H1 (cell line): ENCODE results near the gene MPPED1. TPM values are rescaled to one million over a fixed set of nuclear protein-coding genes. Genes with fewer than 3 reads are reported as not detected.

Experiments used
- CTCF ChIA-PET: fragments of 300-600 bp; sonication (Branson Sonifier 250); formaldehyde crosslinking; loops from one replicate; lab custom pipeline; 2021; ENCODE audit not compliant: partially characterized antibody; lab: Charles Lee
- POLR2A ChIA-PET: fragments of 300-600 bp; sonication (Branson Sonifier 250); formaldehyde crosslinking; loops from one replicate; lab custom pipeline; 2021; ENCODE audit warnings: inconsistent platforms; ENCODE audit not compliant: partially characterized antibody; lab: Charles Lee
- DNase-seq, 2 experiments: peaks; one replicate each; pipeline versions ENCODE4 v3.0.0 to v3.0.0-alpha.2; 2010 to 2022; ENCODE audit warnings: low spot score in 2 of 2, low read depth in 1 of 2, mixed read lengths in 1 of 2
- FAIRE-seq: peaks from 2 replicates; lab custom pipeline; 2011; peaks lifted over from hg19 to GRCh38; lab: Jason Lieb, UNC
- H2AFZ ChIP-seq: 2 replicates; pipeline ENCODE4 v1.8.1; 2012; ENCODE audit warnings: low read length, inconsistent platforms
- H2AK5ac ChIP-seq: 2 replicates; pipeline ENCODE4 v1.6.1; 2013; ENCODE audit warnings: low read depth, low read length
- H2BK120ac ChIP-seq: replicated peaks from 2 replicates; pipeline ENCODE3; 2013; ENCODE audit warnings: low read depth, low read length, inconsistent platforms
- H2BK12ac ChIP-seq: 2 replicates; pipeline ENCODE4 v1.6.1; 2013; ENCODE audit warnings: low read depth, low read length
- H2BK15ac ChIP-seq: 2 replicates; pipeline ENCODE4 v1.6.1; 2013; ENCODE audit warnings: low read length
- H2BK20ac ChIP-seq: 2 replicates; pipeline ENCODE4 v1.6.1; 2013; ENCODE audit warnings: low read length
- H2BK5ac ChIP-seq: 2 replicates; pipeline ENCODE4 v1.6.1; 2013; ENCODE audit warnings: low read depth, low read length
- H3K14ac ChIP-seq: 2 replicates; pipeline ENCODE4 v1.6.1; 2013; ENCODE audit warnings: inconsistent platforms; ENCODE audit not compliant: insufficient read length
- H3K18ac ChIP-seq: 2 replicates; pipeline ENCODE4 v1.6.1; 2013; ENCODE audit warnings: low read length; ENCODE audit errors: extremely low read depth
- H3K23ac ChIP-seq: 2 replicates; pipeline ENCODE4 v1.6.1; 2013; ENCODE audit warnings: inconsistent platforms; ENCODE audit not compliant: insufficient read length
- H3K23me2 ChIP-seq: 2 replicates; pipeline ENCODE4 v1.6.1; 2013; ENCODE audit warnings: low read depth, low read length
- H3K27ac ChIP-seq: 2 replicates; pipeline ENCODE4 v1.6.1; 2011; ENCODE audit warnings: low read depth, low read length, inconsistent platforms
- H3K27me3 ChIP-seq, 4 experiments: replicated peaks in 1 of 4; 1 replicate in 1 of 4; 2 replicates in 3 of 4; pipeline versions ENCODE4 v1.6.1 to v1.8.1; 2011 to 2013; ENCODE audit warnings: low read length in 3 of 4, mild to moderate bottlenecking in 3 of 4, inconsistent platforms in 2 of 4, mixed read lengths in 2 of 4, moderate library complexity in 1 of 4; ENCODE audit not compliant: control insufficient read depth in 3 of 4, insufficient read depth in 3 of 4; ENCODE audit errors: extremely low read depth in 1 of 4
- H3K36me3 ChIP-seq, 4 experiments: 2 replicates each; pipeline versions ENCODE4 v1.6.1 to v1.8.1; 2011 to 2013; ENCODE audit warnings: mild to moderate bottlenecking in 4 of 4, low read length in 3 of 4, moderate library complexity in 2 of 4, control low read depth in 1 of 4, inconsistent platforms in 1 of 4; ENCODE audit not compliant: insufficient read depth in 4 of 4, control insufficient read depth in 2 of 4
- H3K4ac ChIP-seq: replicated peaks from 2 replicates; pipeline ENCODE3; 2013; ENCODE audit warnings: low read length, low read depth, mixed read lengths, inconsistent platforms; ENCODE audit not compliant: insufficient read length
- H3K4me1 ChIP-seq, 4 experiments: replicated peaks in 1 of 4; 1 replicate in 1 of 4; 2 replicates in 3 of 4; pipeline versions ENCODE4 v1.6.1 to v1.8.1; 2011 to 2013; ENCODE audit warnings: low read length in 3 of 4, inconsistent platforms in 2 of 4, mixed read lengths in 1 of 4; ENCODE audit not compliant: insufficient read depth in 4 of 4, control insufficient read depth in 3 of 4
- H3K4me2 ChIP-seq, 2 experiments: 2 replicates each; pipeline versions ENCODE4 v1.6.1 to v1.8.1; 2011 to 2013; ENCODE audit warnings: low read depth in 2 of 2, low read length in 2 of 2, control low read depth in 1 of 2, inconsistent platforms in 1 of 2, mild to moderate bottlenecking in 1 of 2; ENCODE audit not compliant: insufficient read depth in 1 of 2
- H3K4me3 ChIP-seq, 4 experiments: fragments of 200-600, 300-600 bp in 1 of 4; sonication (generic), shearing (Covaris generic), sonication (Bioruptor Twin) in 1 of 4; 2 replicates each; pipeline versions ENCODE4 v1.5.1 to v1.8.1; 2011 to 2016; ENCODE audit warnings: low read length in 4 of 4, low read depth in 3 of 4, control low read depth in 2 of 4, inconsistent platforms in 2 of 4, mild to moderate bottlenecking in 2 of 4, mixed read lengths in 1 of 4, moderate library complexity in 1 of 4; ENCODE audit not compliant: insufficient read depth in 2 of 4; ENCODE audit errors: extremely low read depth in 1 of 4
- H3K56ac ChIP-seq: replicated peaks from 2 replicates; pipeline ENCODE3; 2013; ENCODE audit warnings: low read depth, mild to moderate bottlenecking, mixed read lengths, low read length, inconsistent platforms; ENCODE audit not compliant: insufficient read length
- H3K79me1 ChIP-seq: 2 replicates; pipeline ENCODE4 v1.6.1; 2013; ENCODE audit warnings: low read depth, low read length, control low read depth
- H3K79me2 ChIP-seq, 2 experiments: 2 replicates each; pipeline versions ENCODE4 v1.6.1 to v1.8.1; 2012 to 2013; ENCODE audit warnings: low read length in 2 of 2, mild to moderate bottlenecking in 2 of 2, inconsistent platforms in 1 of 2; ENCODE audit not compliant: insufficient read depth in 2 of 2, control insufficient read depth in 1 of 2
- H3K9ac ChIP-seq, 4 experiments: replicated peaks in 1 of 4; 1 replicate in 1 of 4; 2 replicates in 3 of 4; pipeline versions ENCODE4 v1.6.1 to v1.8.1; 2011 to 2013; ENCODE audit warnings: low read depth in 3 of 4, low read length in 3 of 4, control low read depth in 2 of 4, mild to moderate bottlenecking in 2 of 4, moderate library complexity in 2 of 4, inconsistent platforms in 1 of 4; ENCODE audit errors: extremely low read depth in 1 of 4
- H3K9me3 ChIP-seq, 2 experiments: 2 replicates each; pipeline versions ENCODE4 v1.6.1 to v1.8.1; 2012 to 2013; ENCODE audit warnings: mild to moderate bottlenecking in 2 of 2, moderate library complexity in 2 of 2, control low read depth in 1 of 2, inconsistent platforms in 1 of 2, low read depth in 1 of 2, low read length in 1 of 2, mixed read lengths in 1 of 2; ENCODE audit not compliant: insufficient read depth in 2 of 2
- H4K20me1 ChIP-seq, 2 experiments: replicated peaks in 1 of 2; 2 replicates each; pipeline versions ENCODE3 to v1.8.1; 2011 to 2013; ENCODE audit warnings: inconsistent platforms in 2 of 2, low read length in 2 of 2, mild to moderate bottlenecking in 1 of 2; ENCODE audit not compliant: insufficient read depth in 2 of 2, control insufficient read depth in 1 of 2
- H4K5ac ChIP-seq: 2 replicates; pipeline ENCODE4 v1.6.1; 2013; ENCODE audit warnings: low read length, low read depth, mixed read lengths, inconsistent platforms; ENCODE audit not compliant: insufficient read length
- H4K8ac ChIP-seq: 2 replicates; pipeline ENCODE4 v1.8.0; 2013; ENCODE audit warnings: mild to moderate bottlenecking, moderate library complexity, low read length, inconsistent platforms; ENCODE audit not compliant: insufficient read depth; ENCODE audit errors: extremely low read depth
- H4K91ac ChIP-seq: replicated peaks from 2 replicates; pipeline ENCODE3; 2013; ENCODE audit warnings: low read length, mixed read lengths, inconsistent platforms; ENCODE audit not compliant: insufficient read length
- JUND ChIP-seq: IDR thresholded peaks from 2 replicates; pipeline ENCODE4 v1.6.1; 2011; ENCODE audit warnings: mild to moderate bottlenecking, improper control_type of control experiment, low read length
- NRF1 ChIP-seq: IDR thresholded peaks from 2 replicates; pipeline ENCODE4 v1.6.1; 2011; ENCODE audit warnings: mild to moderate bottlenecking, low read depth, low read length, improper control_type of control experiment
- PHF8 ChIP-seq: fragments of 200-600 bp; sonication (generic); conservative IDR thresholded peaks from 2 replicates; pipeline ENCODE4 v1.7.1; 2012; ENCODE audit warnings: low read depth, mild to moderate bottlenecking, inconsistent platforms, low read length, moderate library complexity
- RAD21 ChIP-seq, 2 experiments: IDR thresholded peaks in 1 of 2; conservative IDR thresholded peaks in 1 of 2; 2 replicates each; pipeline ENCODE4 v1.6.1; 2011; ENCODE audit warnings: low read depth in 2 of 2, low read length in 2 of 2, improper control_type of control experiment in 1 of 2, inconsistent platforms in 1 of 2, mild to moderate bottlenecking in 1 of 2, moderate library complexity in 1 of 2
- TAF7 ChIP-seq: optimal IDR thresholded peaks from 2 replicates; pipeline ENCODE3; 2011; ENCODE audit warnings: low read depth, mild to moderate bottlenecking, inconsistent platforms, low read length, moderate library complexity, borderline replicate concordance
- TBP ChIP-seq: IDR thresholded peaks from 2 replicates; pipeline ENCODE4 v1.6.1; 2011; ENCODE audit warnings: low read depth, low read length, improper control_type of control experiment
- WGBS, 2 experiments: shearing (Covaris generic) in 1 of 2; methylation state at CpG; one replicate each; pipeline versions ENCODE4 v1.1.6 to v1.1.7; 2013 to 2015; ENCODE audit warnings: low lambda C conversion rate in 2 of 2, mixed read lengths in 2 of 2, inconsistent platforms in 1 of 2, low coverage in 1 of 2, missing lambda C conversion rate in 1 of 2; ENCODE audit not compliant: insufficient replicate concordance in 2 of 2, insufficient coverage in 1 of 2, insufficient read length in 1 of 2; ENCODE audit errors: extremely low coverage in 1 of 2, missing lambda C conversion rate in 1 of 2; 5-methylcytosine and 5-hydroxymethylcytosine counted together
- polyA plus RNA-seq, 7 experiments: library from polyadenylated mRNA; depleted of rRNA in 3 of 7; stranded (reverse) in 5 of 7; unstranded in 2 of 7; fragments of >200 nt in 5 of 7; fragments of 200-250 nt in 2 of 7; gene quantifications; 1 replicate in 5 of 7; 2 replicates in 1 of 7; 4 replicates in 1 of 7; pipeline versions ENCODE4 v1.2.1 to v1.2.3, GENCODE V29; 2011 to 2013; ENCODE audit warnings: missing spikeins in 2 of 7, mixed read lengths in 2 of 7
- total RNA-seq: library from RNA; stranded (reverse); fragmentation: NEBNext Ultra II Directional; extraction: Animal tissue kit (Norgen Biotek cat#: 25700); gene quantifications from 2 replicates; pipeline ENCODE4 v1.2.1, GENCODE V29; 2021
- TF ChIP-seq, protein P1 (sequence below), 3 experiments: IDR thresholded peaks; 1 replicate in 2 of 3; 2 replicates in 1 of 3; pipeline versions ENCODE4 v1.5.1 to v1.6.1; 2011; ENCODE audit warnings: low read length in 3 of 3, mild to moderate bottlenecking in 3 of 3, inconsistent platforms in 2 of 3, low read depth in 1 of 3, moderate library complexity in 1 of 3; ENCODE audit not compliant: insufficient read depth in 1 of 3; ENCODE audit errors: control extremely low read depth in 1 of 3

The MPPED1 gene
- total and polyA plus RNA-seq, 2 of the 8 experiments (the other 6 are each of a cell fraction or from before 2014, with no cell fraction given): 0.29 to 0.37 TPM

DNA sequence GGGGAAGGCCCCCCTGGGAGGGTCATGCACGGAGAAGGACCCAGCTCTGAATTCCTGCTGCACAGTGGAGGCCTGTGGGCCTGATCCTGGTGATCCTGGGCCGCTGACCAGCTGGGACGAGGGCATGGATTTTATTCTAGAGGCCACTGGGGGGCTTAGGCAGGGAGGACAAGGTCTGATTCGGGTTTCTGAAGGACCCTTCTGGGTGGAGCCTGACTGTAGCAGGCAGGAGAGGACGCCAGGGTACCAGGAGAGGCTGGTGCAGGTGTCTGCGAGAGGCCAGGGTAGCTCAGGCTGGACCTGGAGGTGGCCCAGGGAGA, 31.3 kb downstream of the MPPED1 start:
- FAIRE-seq: no peak
- POLR2A ChIA-PET: no interaction called here

More for the DNA sequence above, 31.3 kb downstream of the MPPED1 start:
- H3K56ac ChIP-seq: no peak overlapping the region
- H3K23me2 ChIP-seq: no peaks in the 10 kb centered on the region
- H3K4ac ChIP-seq: no peak overlapping the region
- H3K36me3 ChIP-seq: no peaks in the 10 kb centered on the region
- no peak overlapping the region for H2BK15ac ChIP-seq
- H3K79me2 ChIP-seq: no peaks in the 10 kb centered on the region
- no peak overlapping the region for H4K5ac ChIP-seq
- no peaks in the 10 kb centered on the region for H4K20me1 ChIP-seq
- no peak overlapping the region for H2AK5ac ChIP-seq
- TF ChIP-seq, protein P1, sequence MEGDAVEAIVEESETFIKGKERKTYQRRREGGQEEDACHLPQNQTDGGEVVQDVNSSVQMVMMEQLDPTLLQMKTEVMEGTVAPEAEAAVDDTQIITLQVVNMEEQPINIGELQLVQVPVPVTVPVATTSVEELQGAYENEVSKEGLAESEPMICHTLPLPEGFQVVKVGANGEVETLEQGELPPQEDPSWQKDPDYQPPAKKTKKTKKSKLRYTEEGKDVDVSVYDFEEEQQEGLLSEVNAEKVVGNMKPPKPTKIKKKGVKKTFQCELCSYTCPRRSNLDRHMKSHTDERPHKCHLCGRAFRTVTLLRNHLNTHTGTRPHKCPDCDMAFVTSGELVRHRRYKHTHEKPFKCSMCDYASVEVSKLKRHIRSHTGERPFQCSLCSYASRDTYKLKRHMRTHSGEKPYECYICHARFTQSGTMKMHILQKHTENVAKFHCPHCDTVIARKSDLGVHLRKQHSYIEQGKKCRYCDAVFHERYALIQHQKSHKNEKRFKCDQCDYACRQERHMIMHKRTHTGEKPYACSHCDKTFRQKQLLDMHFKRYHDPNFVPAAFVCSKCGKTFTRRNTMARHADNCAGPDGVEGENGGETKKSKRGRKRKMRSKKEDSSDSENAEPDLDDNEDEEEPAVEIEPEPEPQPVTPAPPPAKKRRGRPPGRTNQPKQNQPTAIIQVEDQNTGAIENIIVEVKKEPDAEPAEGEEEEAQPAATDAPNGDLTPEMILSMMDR (IDR thresholded peaks at IDR 0.05; ENCODE audit: control extremely low read depth in 1 of 3, insufficient read depth in 1 of 3, low read depth in 1 of 3, low read length in 3 of 3): peak in 1 of 3 experiments; percentile 1; a peak in 1 of 4 replicates
- TF ChIP-seq JUND (no peak), NRF1 (no peak), RAD21 (IDR thresholded peaks at IDR 0.05 in 1 of 2, conservative IDR thresholded peaks at IDR 0.05 in 1 of 2; ENCODE audit: low read depth in 2 of 2, low read length in 2 of 2) (no peak), TBP (no peak), TAF7 (no peak), PHF8 (no peak)
- H3K4me1 ChIP-seq: no peaks in the 10 kb centered on the region
- H4K8ac ChIP-seq: no peak overlapping the region
- H2AFZ ChIP-seq: no peak overlapping the region
- no peak overlapping the region for H2BK120ac ChIP-seq
- CTCF ChIA-PET: interaction anchor here (0.7 to 2.0 kb wide), 5 partner anchors 10 to 300 kb away, joined by 3 to 10 read pairs (median 5); no protein-coding TSS in a partner anchor
- H2BK20ac ChIP-seq: no peak overlapping the region
- no peak overlapping the region for H2BK5ac ChIP-seq
- no peak overlapping the region for H3K27ac ChIP-seq
- H4K91ac ChIP-seq: no peak overlapping the region
- H3K23ac ChIP-seq: no peak overlapping the region
- 82% methylated on average over 6 of the region's 6 CpGs; no CpG with 5 or more reads in 1 of the 2 experiments for WGBS, 2 experiments
- H2BK12ac ChIP-seq: no peak overlapping the region
- no peak overlapping the region for H3K9ac ChIP-seq
- H3K18ac ChIP-seq: no peak overlapping the region
- no peak overlapping the region for H3K4me2 ChIP-seq
- H3K27me3 ChIP-seq: no peaks in the 10 kb centered on the region
- H3K79me1 ChIP-seq: no peaks in the 10 kb centered on the region
- H3K9me3 ChIP-seq: no peaks in the 10 kb centered on the region
- DNase-seq: no peak
- no peak overlapping the region for H3K14ac ChIP-seq
- H3K4me3 ChIP-seq: no peak overlapping the region
